ENCODE results near the gene KIAA0930.

KIAA0930 gene

GRCh38 chr22:45223304-45224117, 17.2 kb downstream of the KIAA0930 start:
- in situ Hi-C loops (cut with MboI; ENCODE audit: low sequenced_read_pairs) = no loop called here

- in situ Hi-C loops (cut with MboI; ENCODE audit: low sequenced_read_pairs) = no loop called here
Observed at GRCh38 chr22:45221201-45221600, 19.5 kb downstream of the KIAA0930 start.

DNA sequence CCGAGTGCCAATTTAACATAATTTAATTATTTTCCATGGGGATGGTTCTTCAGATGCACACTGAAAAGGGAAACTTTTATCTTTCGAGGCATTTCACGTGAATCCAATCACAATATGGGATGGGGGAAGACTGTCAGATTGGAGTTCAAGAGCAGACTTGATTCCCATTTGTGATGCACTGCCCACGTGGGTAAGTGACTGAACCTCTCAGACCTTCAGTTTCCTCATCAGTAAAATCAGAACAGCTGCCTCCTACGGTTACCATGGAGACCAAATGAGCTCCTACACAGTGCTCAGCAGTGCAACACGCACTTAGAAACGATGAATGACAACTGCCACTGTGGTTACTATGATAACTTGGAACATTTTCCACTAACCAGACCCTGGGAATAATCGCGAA, 21.7 kb downstream of the KIAA0930 start:
- in situ Hi-C loops (cut with MboI; ENCODE audit: low sequenced_read_pairs) = no loop called here

DNA sequence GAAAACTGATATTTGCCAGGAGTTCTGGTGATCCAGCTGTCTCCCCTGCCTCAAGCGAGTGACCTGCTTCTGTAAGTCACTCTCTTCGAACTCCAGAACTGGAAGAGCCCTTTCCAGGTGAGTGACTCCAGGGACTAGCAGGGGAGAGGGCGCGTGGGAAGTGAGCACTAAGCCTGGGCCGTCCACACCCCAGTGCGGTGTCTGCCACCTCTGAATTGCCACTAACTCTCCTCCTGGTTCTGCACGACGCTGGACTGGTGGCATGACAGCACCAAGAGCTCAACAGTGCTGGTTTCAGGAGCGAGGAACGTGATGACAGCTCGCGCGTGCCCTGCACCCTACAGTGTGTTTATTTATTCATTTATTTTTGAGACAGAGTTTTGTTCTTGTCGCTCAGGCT, 22.9 kb downstream of the KIAA0930 start:
- in situ Hi-C loops (cut with MboI; ENCODE audit: low sequenced_read_pairs) = no loop called here

DNA sequence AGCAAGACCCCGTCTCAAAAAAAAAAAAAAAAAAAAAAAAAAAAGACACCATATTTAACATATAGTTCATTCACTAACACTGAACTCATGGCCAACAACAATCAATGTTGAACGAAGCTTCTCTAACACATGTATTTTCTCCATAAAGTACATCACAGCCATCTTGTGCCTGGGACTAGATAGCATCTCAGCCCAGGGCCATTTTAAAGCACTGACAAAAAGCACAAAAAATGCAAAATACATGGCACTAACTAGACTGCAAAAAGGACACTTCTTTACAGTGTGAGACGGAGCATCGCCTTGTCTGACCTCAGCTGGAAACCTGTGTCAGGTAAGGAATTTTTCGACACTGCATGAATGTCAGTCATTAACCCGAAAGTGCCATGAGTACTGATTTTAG, 23.3 kb downstream of the KIAA0930 start:
- in situ Hi-C loops (cut with MboI; ENCODE audit: low sequenced_read_pairs) = no loop called here

DNA sequence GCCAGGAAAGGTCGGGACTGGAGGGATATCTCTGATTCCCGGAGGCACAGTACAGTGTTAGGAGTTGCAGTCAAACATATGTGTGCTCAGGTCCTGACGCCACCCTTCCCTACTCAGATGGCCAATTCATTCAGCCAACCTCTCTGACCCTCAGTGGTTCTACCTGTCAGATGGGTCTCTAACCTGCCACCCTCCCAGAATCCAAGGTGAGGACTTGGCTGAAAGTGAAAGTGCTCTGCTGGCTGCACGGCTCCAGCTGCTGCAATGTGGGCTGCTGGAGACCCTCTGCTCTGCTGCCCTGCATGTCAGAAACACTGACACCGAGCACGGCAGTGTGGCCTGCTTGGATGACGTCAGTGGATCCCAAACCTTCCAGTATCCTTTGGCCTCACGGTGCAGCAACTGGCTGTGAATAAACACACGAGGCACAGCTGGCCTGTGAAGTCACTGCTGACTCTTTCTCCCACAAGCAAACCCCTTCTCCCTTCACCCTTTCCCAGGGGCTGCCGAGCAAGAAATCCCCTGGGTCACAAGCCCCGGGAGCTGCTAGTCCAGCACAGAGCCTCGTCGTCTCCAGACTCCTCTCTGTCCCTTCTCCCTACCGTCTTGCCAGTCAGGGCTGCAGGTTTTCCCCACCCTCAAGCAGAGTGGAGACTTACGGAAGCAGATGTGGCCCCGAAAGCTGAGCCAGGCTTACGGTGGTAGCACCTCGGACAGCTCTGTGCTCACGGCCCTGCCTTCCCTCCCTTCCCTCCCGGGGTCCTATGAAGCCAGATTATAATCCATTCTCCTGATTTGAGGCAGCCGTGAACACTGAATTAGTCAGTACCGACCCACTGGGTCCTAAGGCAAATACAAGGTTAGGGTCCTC, 24.3 kb downstream of the KIAA0930 start:
- in situ Hi-C loops (cut with MboI; ENCODE audit: low sequenced_read_pairs) = no loop called here

DNA sequence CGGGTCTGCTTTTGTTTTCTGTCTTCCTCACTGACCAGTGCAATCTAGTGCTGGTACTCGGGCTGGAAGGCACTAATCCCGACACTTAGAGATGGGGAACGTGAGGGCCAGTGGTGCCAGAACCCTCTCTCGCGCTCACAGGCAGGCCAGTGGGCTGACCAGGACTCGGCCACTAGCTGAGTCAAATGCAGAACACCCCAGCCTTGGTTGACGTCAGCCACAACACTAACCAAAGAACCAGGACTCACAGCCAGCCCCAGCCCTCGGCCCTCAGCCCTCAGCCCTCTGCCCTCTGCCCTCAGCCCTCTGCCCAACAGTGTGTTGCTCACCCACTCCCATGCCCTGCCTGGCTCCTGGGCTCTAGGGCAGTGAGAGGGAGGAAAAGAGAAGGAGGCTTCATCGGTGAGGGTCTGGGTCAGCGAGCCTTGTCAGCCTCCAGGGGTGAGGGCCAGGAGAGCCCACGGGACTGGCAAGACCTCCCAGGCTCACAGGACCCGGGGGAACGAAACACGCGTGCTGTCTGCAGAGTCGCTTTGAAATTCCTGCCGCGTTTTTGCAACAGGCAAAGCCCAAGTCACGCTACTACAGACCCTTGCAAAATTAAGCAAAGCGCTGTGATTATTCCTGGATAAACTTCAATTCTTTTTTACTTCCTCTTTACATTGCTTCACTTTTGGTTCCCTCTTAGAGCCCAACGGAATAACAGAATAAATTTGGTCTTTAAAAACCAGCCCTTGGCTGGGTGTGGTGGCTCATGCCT, 27.5 kb downstream of the KIAA0930 start:
- in situ Hi-C loops (cut with MboI; ENCODE audit: low sequenced_read_pairs) = no loop called here

- in situ Hi-C loops (cut with MboI; ENCODE audit: low sequenced_read_pairs) = no loop called here
Observed at GRCh38 chr22:45212306-45212709, 28.4 kb downstream of the KIAA0930 start.

- in situ Hi-C loops (cut with MboI; ENCODE audit: low sequenced_read_pairs) = no loop called here
Observed at GRCh38 chr22:45211848-45212247, 28.8 kb downstream of the KIAA0930 start.

DNA sequence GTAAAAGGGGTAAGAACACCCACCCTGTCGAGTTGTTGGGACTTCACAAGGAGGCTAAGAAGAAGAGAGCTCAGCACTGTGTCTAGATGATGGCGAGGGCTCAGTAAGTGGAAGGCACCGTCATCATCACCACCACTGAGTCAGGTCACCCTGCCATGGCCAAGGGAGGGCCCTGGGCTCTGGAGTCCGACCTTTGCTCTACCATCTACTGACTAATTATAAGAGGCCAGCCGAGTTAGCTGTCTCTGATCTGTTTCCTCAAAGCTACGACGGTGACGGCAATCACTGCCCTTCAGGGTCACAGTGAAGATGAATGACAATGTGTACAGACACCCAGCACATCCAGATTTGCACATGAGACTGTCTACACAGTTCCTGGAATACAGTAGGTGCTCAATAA, 29.3 kb downstream of the KIAA0930 start:
- in situ Hi-C loops (cut with MboI; ENCODE audit: low sequenced_read_pairs) = no loop called here

- in situ Hi-C loops (cut with MboI; ENCODE audit: low sequenced_read_pairs) = no loop called here
Observed at GRCh38 chr22:45210991-45211390, 29.7 kb downstream of the KIAA0930 start.

GRCh38 chr22:45210577-45210976, 30.1 kb downstream of the KIAA0930 start:
- in situ Hi-C loops (cut with MboI; ENCODE audit: low sequenced_read_pairs) = no loop called here

DNA sequence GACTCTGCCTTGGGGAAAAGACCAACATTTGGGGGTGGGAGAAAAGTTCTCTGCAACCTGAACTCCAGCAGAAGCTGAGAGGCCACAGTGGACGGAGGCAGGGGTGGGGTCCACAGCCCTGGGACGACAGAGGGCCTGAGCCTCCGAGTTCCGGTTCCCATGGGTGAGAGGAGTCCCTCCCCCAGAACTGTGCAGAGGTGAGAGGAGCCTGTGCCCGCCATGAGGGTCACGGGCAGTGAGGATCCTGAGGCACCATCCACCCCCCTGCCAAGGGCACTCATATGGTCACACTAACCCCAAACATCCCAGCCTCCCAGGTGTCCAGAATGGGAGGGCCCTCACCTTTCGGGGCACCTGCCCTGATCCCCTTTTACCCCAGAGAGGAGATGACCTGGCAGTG, 30.5 kb downstream of the KIAA0930 start:
- in situ Hi-C loops (cut with MboI; ENCODE audit: low sequenced_read_pairs) = no loop called here

GRCh38 chr22:45208993-45209838, 31.5 kb downstream of the KIAA0930 start:
- in situ Hi-C loops (cut with MboI; ENCODE audit: low sequenced_read_pairs) = no loop called here

DNA sequence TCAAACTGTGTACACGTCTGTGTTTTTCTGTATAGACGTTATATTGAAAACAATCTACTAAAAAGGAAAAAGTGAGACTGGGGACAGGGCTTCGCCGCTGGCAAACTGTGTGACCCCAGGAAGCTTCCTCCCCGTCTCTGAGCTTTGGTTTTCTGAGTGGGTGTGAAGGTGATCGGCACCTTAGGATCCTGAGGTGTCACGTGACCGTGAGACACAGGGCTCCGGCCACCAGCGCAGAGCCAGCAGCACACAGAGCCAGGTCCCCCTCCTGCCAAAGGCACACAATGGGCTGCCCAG, 32.0 kb downstream of the KIAA0930 start:
- in situ Hi-C loops (cut with MboI; ENCODE audit: low sequenced_read_pairs) = no loop called here

- in situ Hi-C loops (cut with MboI; ENCODE audit: low sequenced_read_pairs) = no loop called here
Observed at GRCh38 chr22:45207981-45208664, 32.6 kb downstream of the KIAA0930 start.

GRCh38 chr22:45207533-45207932, 33.2 kb downstream of the KIAA0930 start:
- in situ Hi-C loops (cut with MboI; ENCODE audit: low sequenced_read_pairs) = no loop called here

GRCh38 chr22:45206233-45206632, 34.5 kb downstream of the KIAA0930 start:
- in situ Hi-C loops (cut with MboI; ENCODE audit: low sequenced_read_pairs) = no loop called here

DNA sequence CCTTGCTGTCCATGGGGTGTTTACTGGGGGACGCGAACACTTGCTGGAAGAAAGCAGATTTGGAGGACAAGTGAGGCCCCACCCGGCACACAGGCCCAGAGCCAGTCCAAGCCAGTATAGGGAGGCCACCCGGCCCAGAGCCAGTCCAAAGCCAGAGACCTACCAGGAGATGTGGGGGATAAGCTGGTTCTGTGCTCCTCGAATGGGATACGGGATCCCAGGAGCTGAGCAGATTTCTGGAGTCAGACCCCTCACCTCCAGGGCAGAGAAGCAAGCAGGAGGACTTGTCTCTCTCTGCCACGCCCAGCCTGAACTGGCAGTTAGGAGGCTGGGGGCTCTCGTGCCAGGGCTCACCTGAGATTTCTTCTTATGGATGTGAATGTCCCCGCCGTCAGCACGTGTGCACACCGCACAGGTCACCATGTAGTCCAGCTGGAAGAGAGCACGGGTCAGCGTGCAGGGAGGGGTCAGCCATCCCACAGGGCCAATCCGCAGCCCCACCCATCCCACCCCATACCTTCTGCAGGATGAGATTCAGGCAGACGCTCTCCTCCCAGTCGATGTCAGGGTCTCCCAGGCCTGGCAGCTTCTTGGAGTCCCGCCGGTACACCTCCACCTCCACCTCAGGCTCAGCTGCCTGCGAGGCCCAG, 35.3 kb downstream of the KIAA0930 start:
- in situ Hi-C loops (cut with MboI; ENCODE audit: low sequenced_read_pairs) = no loop called here

DNA sequence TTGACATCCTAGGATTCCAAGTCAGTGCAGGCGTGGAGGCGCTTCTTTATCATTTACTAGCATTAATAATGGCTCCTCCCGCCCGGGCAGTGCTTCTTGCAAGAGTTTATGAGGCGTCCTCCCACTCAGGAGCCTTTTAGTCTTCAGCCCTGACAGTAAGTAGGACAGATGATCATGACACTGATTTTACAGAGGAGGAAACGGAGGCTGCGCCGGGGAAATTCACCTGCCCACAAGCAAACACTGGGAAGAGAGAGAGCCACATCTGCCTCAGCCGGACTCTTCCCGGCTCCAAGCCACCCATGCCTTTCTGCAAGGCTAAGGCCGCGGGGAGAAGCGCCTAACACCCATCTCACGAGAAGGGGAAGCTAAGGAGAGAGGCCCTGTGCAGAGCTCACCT, 35.9 kb downstream of the KIAA0930 start:
- in situ Hi-C loops (cut with MboI; ENCODE audit: low sequenced_read_pairs) = no loop called here
